Caco-2 (cell line): ENCODE measurements around the gene ABCC3. TPM values are rescaled to one million over a fixed set of nuclear protein-coding genes. Genes with fewer than 3 reads are reported as not detected.
A peak's percentile ranks its signal among the peaks of the same experiment; 100 is the strongest.

Source experiments
- BruUV-seq: library from RNA; stranded (reverse); fragments of 400-500 nt; replicated peaks from 2 replicates; lab custom pipeline; 2021; lab: Mats Ljungman, UMichigan
- CTCF ChIA-PET: fragments of 300-600 bp; sonication (Branson Sonifier 250); formaldehyde crosslinking; loops from one replicate; lab custom pipeline; 2022; ENCODE audit warnings: antibody characterized with exemption; lab: Charles Lee
- POLR2A ChIA-PET: fragments of 300-600 bp; sonication (Branson Sonifier 250); formaldehyde crosslinking; loops from one replicate; lab custom pipeline; 2022; ENCODE audit warnings: antibody characterized with exemption; lab: Charles Lee
- DNase-seq, 2 experiments: peaks; one replicate each; pipeline versions ENCODE4 v3.0.0 to v3.0.0-alpha.2; 2020 to 2022
- H3K27me3 ChIP-seq: replicated peaks from 2 replicates; pipeline ENCODE4 v1.6.0; 2011; ENCODE audit warnings: low read length; ENCODE audit not compliant: control insufficient read depth, insufficient read depth
- H3K36me3 ChIP-seq: 2 replicates; pipeline ENCODE4 v1.5.1; 2011; ENCODE audit warnings: low read length; ENCODE audit not compliant: control insufficient read depth, insufficient read depth
- H3K4me1 ChIP-seq: fragments of 250-450 bp; sonication (Bioruptor Pico); 2 replicates; pipeline ENCODE4 v1.5.1; 2020; ENCODE audit warnings: mild to moderate bottlenecking
- H3K4me3 ChIP-seq: 2 replicates; pipeline ENCODE4 v1.5.1; 2011; ENCODE audit warnings: low read depth, mild to moderate bottlenecking, control low read depth, low read length
- H3K9me3 ChIP-seq: fragments of 250-450 bp; sonication (Bioruptor Pico); 2 replicates; pipeline ENCODE4 v1.5.1; 2020; ENCODE audit warnings: mild to moderate bottlenecking, moderate library complexity
- H3K27ac Mint-ChIP-seq: one replicate; pipeline ENCODE4 v1.8.0; 2022; ENCODE audit warnings: mixed read lengths; ENCODE audit not compliant: unreplicated experiment
- H3K27me3 Mint-ChIP-seq: one replicate; pipeline ENCODE4 v1.8.0; 2022; ENCODE audit warnings: mixed read lengths; ENCODE audit not compliant: insufficient read depth, unreplicated experiment
- H3K36me3 Mint-ChIP-seq: one replicate; pipeline ENCODE4 v1.8.0; 2022; ENCODE audit warnings: mild to moderate bottlenecking, mixed read lengths; ENCODE audit not compliant: insufficient read depth, unreplicated experiment
- H3K4me1 Mint-ChIP-seq: one replicate; pipeline ENCODE4 v1.8.0; 2022; ENCODE audit warnings: low read depth, mixed read lengths; ENCODE audit not compliant: unreplicated experiment
- H3K4me3 Mint-ChIP-seq: one replicate; pipeline ENCODE4 v1.8.0; 2022; ENCODE audit warnings: mild to moderate bottlenecking, moderate library complexity, mixed read lengths; ENCODE audit not compliant: unreplicated experiment
- H3K9me3 Mint-ChIP-seq: one replicate; pipeline ENCODE4 v1.8.0; 2022; ENCODE audit warnings: mixed read lengths; ENCODE audit not compliant: unreplicated experiment
- CTCF ChIP-seq, 2 experiments: fragments of 200-600 bp in 1 of 2; IDR thresholded peaks; 1 replicate in 1 of 2; 2 replicates in 1 of 2; pipeline versions ENCODE4 v1.5.1 to v1.8.0; 2011 to 2022; ENCODE audit warnings: antibody characterized with exemption in 1 of 2, control low read depth in 1 of 2, inconsistent platforms in 1 of 2, low read depth in 1 of 2, low read length in 1 of 2, mild to moderate bottlenecking in 1 of 2, moderate library complexity in 1 of 2; ENCODE audit not compliant: insufficient read depth in 1 of 2, severe bottlenecking in 1 of 2, unreplicated experiment in 1 of 2
- intact Hi-C: fragments of 100-400 bp; cut with micrococcal nuclease; formaldehyde crosslinking; loops from one replicate; pipeline ENCODE4 v1.10.0; 2022; ENCODE audit not compliant: unreplicated experiment
- total RNA-seq: library from RNA; stranded (reverse); gene quantifications from 2 replicates; pipeline ENCODE4 v1.2.3, GENCODE V29; 2022

ABCC3 gene
- total RNA-seq, 1 experiment from 2014 or later, result 45.6 TPM

- no peak for TF ChIP-seq CTCF (IDR thresholded peaks at IDR 0.05; ENCODE audit: insufficient read depth in 1 of 2, low read depth in 1 of 2, low read length in 1 of 2, severe bottlenecking in 1 of 2, unreplicated experiment in 1 of 2)
- Mint-ChIP-seq H3K9me3 (no peaks in the 10 kb centered on the region), H3K4me1 (peaks cover 62% of the 10 kb centered on the region), H3K27ac (peak overlapping the region; percentile 88), H3K27me3 (no peaks in the 10 kb centered on the region), H3K36me3 (peaks cover 66% of the 10 kb centered on the region), H3K4me3 (peak overlapping the region; percentile 63)
- BruUV-seq, result TSS peak; percentile 86
- H3K4me1 ChIP-seq, result peaks cover 79% of the 10 kb centered on the region
- peaks cover 13% of the 10 kb centered on the region for H3K36me3 ChIP-seq
- peak; percentile 78 to 83 for DNase-seq
- no peaks in the 10 kb centered on the region for H3K27me3 ChIP-seq
- H3K4me3 ChIP-seq, result no peak overlapping the region
- intact Hi-C loops, result loop anchor here (1.0 to 10.0 kb wide), 4 partner anchors 8 to 328 kb away; partner anchors contain the start of gene CACNA1G
- ChIA-PET POLR2A (interaction anchor here (0.6 to 2.9 kb wide), 18 partner anchors 8 to 213 kb away, joined by 3 to 21 read pairs (median 6); partner anchors contain the start of genes ABCC3, CACNA1G, LUC7L3 and TOB1), CTCF (interaction anchor here (0.7 to 8.5 kb wide), 24 partner anchors 8 to 516 kb away, joined by 3 to 132 read pairs (median 5); partner anchors contain the start of genes CACNA1G, EPN3, LUC7L3 and RSAD1)
- no peaks in the 10 kb centered on the region for H3K9me3 ChIP-seq
Measured at GRCh38 chr17:50692448-50693035, 57.9 kb downstream of the ABCC3 start.

GRCh38 chr17:50693036-50693682 lies 58.5 kb downstream of the ABCC3 start:
- H3K4me3 Mint-ChIP-seq, result peak overlapping the region; percentile 63

More at GRCh38 chr17:50693036-50693682, 58.5 kb downstream of the ABCC3 start:
- Histone ChIP-seq H3K9me3 (no peaks in the 10 kb centered on the region), H3K36me3 (peaks cover 14% of the 10 kb centered on the region), H3K4me3 (no peak overlapping the region), H3K4me1 (peaks cover 73% of the 10 kb centered on the region), H3K27me3 (no peaks in the 10 kb centered on the region)
- intact Hi-C loops, result loop anchor here (1.0 to 10.0 kb wide), 4 partner anchors 9 to 328 kb away; partner anchors contain the start of gene CACNA1G
- ChIA-PET POLR2A (interaction anchor here (0.6 to 2.9 kb wide), 19 partner anchors 9 to 214 kb away, joined by 3 to 21 read pairs (median 5); partner anchors contain the start of genes ABCC3, CACNA1G, LUC7L3 and TOB1), CTCF (interaction anchor here (0.7 to 8.5 kb wide), 26 partner anchors 9 to 517 kb away, joined by 3 to 132 read pairs (median 5); partner anchors contain the start of genes ANKRD40, CACNA1G, EPN3 and LUC7L3)
- DNase-seq, result peak; percentile 86 to 93
- peak overlapping the region; percentile 88 for H3K27ac Mint-ChIP-seq
- H3K9me3 Mint-ChIP-seq, result no peaks in the 10 kb centered on the region
- no peak for TF ChIP-seq CTCF (IDR thresholded peaks at IDR 0.05; ENCODE audit: insufficient read depth in 1 of 2, low read depth in 1 of 2, low read length in 1 of 2, severe bottlenecking in 1 of 2, unreplicated experiment in 1 of 2)
- H3K4me1 Mint-ChIP-seq, result peaks cover 57% of the 10 kb centered on the region
- no peaks in the 10 kb centered on the region for H3K27me3 Mint-ChIP-seq
- peaks cover 69% of the 10 kb centered on the region for H3K36me3 Mint-ChIP-seq
- TSS peak; percentile 61 for BruUV-seq
